CD4-positive, alpha-beta T cell (primary cell): Measurements from ENCODE around the gene ATP6AP2. TPM values are rescaled to one million over a fixed set of nuclear protein-coding genes. Genes with fewer than 3 reads are reported as not detected.

Experiments
- ATAC-seq: fragments of 200-7000 bp; cut with Tn5 transposase; one replicate; pipeline ENCODE4 v1.10.0; 2022; ENCODE audit warnings: mild to moderate bottlenecking; ENCODE audit not compliant: poor library complexity
- CTCF ChIA-PET: fragments of 350-600 bp; sonication (Branson Sonifier 250); formaldehyde crosslinking; loops from one replicate; lab custom pipeline; 2021; ENCODE audit warnings: antibody characterized with exemption, inconsistent platforms; lab: Charles Lee
- POLR2A ChIA-PET: fragments of 350-600 bp; sonication (Branson Sonifier 250); formaldehyde crosslinking; loops from one replicate; lab custom pipeline; 2021; ENCODE audit warnings: antibody characterized with exemption, inconsistent platforms; lab: Charles Lee
- DNase-seq, 14 experiments: peaks; one replicate each; pipeline ENCODE4 v3.0.0-alpha.2; 2013 to 2020; ENCODE audit warnings: mixed read lengths in 2 of 14
- H3K27ac ChIP-seq, 2 donors: one replicate each; pipeline versions ENCODE4 v1.5.1 to v1.7.0; 2013; ENCODE audit warnings: low read length in 2 of 2, low read depth in 1 of 2, mild to moderate bottlenecking in 1 of 2
- H3K27me3 ChIP-seq, 2 experiments: 1 replicate in 1 of 2; 2 replicates in 1 of 2; pipeline versions ENCODE4 v1.6.1 to v1.7.0; 2013; ENCODE audit warnings: low read length in 2 of 2, control low read depth in 1 of 2, mild to moderate bottlenecking in 1 of 2, moderate library complexity in 1 of 2; ENCODE audit not compliant: insufficient read depth in 2 of 2, control insufficient read depth in 1 of 2
- H3K36me3 ChIP-seq: one replicate; pipeline ENCODE4 v1.6.1; 2013; ENCODE audit warnings: low read length, control low read depth; ENCODE audit not compliant: insufficient read depth
- H3K4me1 ChIP-seq: one replicate; pipeline ENCODE4 v1.6.1; 2013; ENCODE audit warnings: low read length, control low read depth; ENCODE audit not compliant: insufficient read depth
- H3K4me3 ChIP-seq: one replicate; pipeline ENCODE4 v1.5.1; 2013; ENCODE audit warnings: mild to moderate bottlenecking, low read length, moderate library complexity
- H3K9me3 ChIP-seq, 2 experiments: 1 replicate in 1 of 2; 2 replicates in 1 of 2; pipeline versions ENCODE4 v1.6.1 to v1.7.0; 2013; ENCODE audit warnings: low read length in 2 of 2, mild to moderate bottlenecking in 2 of 2, control low read depth in 1 of 2, moderate library complexity in 1 of 2; ENCODE audit not compliant: control insufficient read depth in 1 of 2, insufficient read depth in 1 of 2
- H3K27ac Mint-ChIP-seq: one replicate; pipeline ENCODE4 v1.8.0; 2020; ENCODE audit warnings: mixed read lengths
- H3K27me3 Mint-ChIP-seq: one replicate; pipeline ENCODE4 v1.8.0; 2021; ENCODE audit warnings: mixed read lengths
- H3K36me3 Mint-ChIP-seq: one replicate; pipeline ENCODE4 v1.8.0; 2021; ENCODE audit warnings: low read depth, mixed read lengths
- H3K4me1 Mint-ChIP-seq: one replicate; pipeline ENCODE4 v1.8.0; 2021; ENCODE audit warnings: low read depth, mixed read lengths
- H3K4me3 Mint-ChIP-seq: one replicate; pipeline ENCODE4 v1.8.0; 2020; ENCODE audit warnings: mild to moderate bottlenecking, mixed read lengths
- H3K9me3 Mint-ChIP-seq: one replicate; pipeline ENCODE4 v1.8.0; 2020; ENCODE audit warnings: mixed read lengths
- intact Hi-C, 2 experiments: fragments of 100-400 bp; cut with DNase I in 1 of 2; cut with micrococcal nuclease in 1 of 2; formaldehyde crosslinking; loops; one replicate each; pipeline versions ENCODE4 v1.15.1 to v1.9.0; 2023 to 2025; cut with DNase I, micrococcal nuclease
- total RNA-seq, 174 experiments: library from RNA in 2 of 174; stranded (reverse) in 2 of 174; gene quantifications; one replicate each; pipeline ENCODE4 v1.2.3 and lab custom pipeline; 2021 to 2026
- TF ChIP-seq, protein P1 (sequence below): fragments of 200-600 bp; IDR thresholded peaks from one replicate; pipeline ENCODE4 v1.8.0; 2022; ENCODE audit warnings: antibody characterized with exemption, mild to moderate bottlenecking

The ATP6AP2 gene
- total RNA-seq, 2 experiments from 2014 or later, result 73.8 to 78.7 TPM

DNA sequence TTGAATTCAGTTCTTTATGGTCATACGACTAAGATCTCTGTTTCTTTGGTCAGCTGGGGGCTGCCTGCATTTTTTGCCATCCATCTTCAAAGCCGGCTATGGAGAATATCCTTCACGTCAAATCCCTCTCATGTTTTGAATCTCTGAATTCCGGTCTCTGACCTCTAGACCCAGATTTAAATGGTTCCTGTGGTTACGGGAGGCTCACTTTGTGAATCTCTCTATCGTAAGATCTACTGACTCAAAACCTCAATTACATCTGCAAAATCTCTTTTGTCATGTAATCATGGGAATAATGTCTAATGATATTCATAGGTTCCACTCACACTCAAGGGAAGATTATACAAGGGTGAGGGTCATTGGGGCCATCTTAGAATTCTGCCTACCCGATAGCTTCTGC, 36.8 kb downstream of the ATP6AP2 start:
- no peaks in the 10 kb centered on the region for H3K36me3 Mint-ChIP-seq
- ChIA-PET POLR2A (no interaction called here), CTCF (interaction anchor here (0.9 kb wide), 1 partner anchor 240 kb away, joined by 3 read pairs; no protein-coding TSS in a partner anchor)
- TF ChIP-seq, protein P1, sequence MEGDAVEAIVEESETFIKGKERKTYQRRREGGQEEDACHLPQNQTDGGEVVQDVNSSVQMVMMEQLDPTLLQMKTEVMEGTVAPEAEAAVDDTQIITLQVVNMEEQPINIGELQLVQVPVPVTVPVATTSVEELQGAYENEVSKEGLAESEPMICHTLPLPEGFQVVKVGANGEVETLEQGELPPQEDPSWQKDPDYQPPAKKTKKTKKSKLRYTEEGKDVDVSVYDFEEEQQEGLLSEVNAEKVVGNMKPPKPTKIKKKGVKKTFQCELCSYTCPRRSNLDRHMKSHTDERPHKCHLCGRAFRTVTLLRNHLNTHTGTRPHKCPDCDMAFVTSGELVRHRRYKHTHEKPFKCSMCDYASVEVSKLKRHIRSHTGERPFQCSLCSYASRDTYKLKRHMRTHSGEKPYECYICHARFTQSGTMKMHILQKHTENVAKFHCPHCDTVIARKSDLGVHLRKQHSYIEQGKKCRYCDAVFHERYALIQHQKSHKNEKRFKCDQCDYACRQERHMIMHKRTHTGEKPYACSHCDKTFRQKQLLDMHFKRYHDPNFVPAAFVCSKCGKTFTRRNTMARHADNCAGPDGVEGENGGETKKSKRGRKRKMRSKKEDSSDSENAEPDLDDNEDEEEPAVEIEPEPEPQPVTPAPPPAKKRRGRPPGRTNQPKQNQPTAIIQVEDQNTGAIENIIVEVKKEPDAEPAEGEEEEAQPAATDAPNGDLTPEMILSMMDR, result no peak
- no peak for DNase-seq
- H3K27ac ChIP-seq, result no peak overlapping the region
- no peak overlapping the region for H3K4me3 ChIP-seq
- H3K4me3 Mint-ChIP-seq, result no peak overlapping the region
- H3K27ac Mint-ChIP-seq, result no peak overlapping the region
- no peaks in the 10 kb centered on the region for H3K9me3 ChIP-seq
- intact Hi-C loops, result no loop called here
- no peaks in the 10 kb centered on the region for H3K4me1 Mint-ChIP-seq
- ATAC-seq, result no peak
- H3K27me3 Mint-ChIP-seq, result no peaks in the 10 kb centered on the region
- H3K9me3 Mint-ChIP-seq, result no peaks in the 10 kb centered on the region
- H3K27me3 ChIP-seq, result no peaks in the 10 kb centered on the region
- H3K36me3 ChIP-seq, result no peaks in the 10 kb centered on the region
- H3K4me1 ChIP-seq, result no peaks in the 10 kb centered on the region

- ChIA-PET POLR2A (no interaction called here), CTCF (no interaction called here)
- Mint-ChIP-seq H3K27ac (no peak overlapping the region), H3K36me3 (peaks cover 5% of the 10 kb centered on the region), H3K27me3 (no peaks in the 10 kb centered on the region), H3K4me3 (no peak overlapping the region), H3K9me3 (no peaks in the 10 kb centered on the region), H3K4me1 (no peaks in the 10 kb centered on the region)
- DNase-seq (no peak), ATAC-seq (no peak)
- no peak overlapping the region for H3K4me3 ChIP-seq
- H3K36me3 ChIP-seq, result peaks cover 5% of the 10 kb centered on the region
- peaks cover 0 to 11% of the 10 kb centered on the region in 2 experiments for H3K9me3 ChIP-seq
- no peaks in the 10 kb centered on the region for H3K27me3 ChIP-seq
- intact Hi-C loops, result no loop called here
- TF ChIP-seq, protein P1, result no peak
- no peaks in the 10 kb centered on the region for H3K4me1 ChIP-seq
- H3K27ac ChIP-seq, result no peak overlapping the region
Observed at GRCh38 chrX:40622479-40623138, 41.8 kb downstream of the ATP6AP2 start.

DNA sequence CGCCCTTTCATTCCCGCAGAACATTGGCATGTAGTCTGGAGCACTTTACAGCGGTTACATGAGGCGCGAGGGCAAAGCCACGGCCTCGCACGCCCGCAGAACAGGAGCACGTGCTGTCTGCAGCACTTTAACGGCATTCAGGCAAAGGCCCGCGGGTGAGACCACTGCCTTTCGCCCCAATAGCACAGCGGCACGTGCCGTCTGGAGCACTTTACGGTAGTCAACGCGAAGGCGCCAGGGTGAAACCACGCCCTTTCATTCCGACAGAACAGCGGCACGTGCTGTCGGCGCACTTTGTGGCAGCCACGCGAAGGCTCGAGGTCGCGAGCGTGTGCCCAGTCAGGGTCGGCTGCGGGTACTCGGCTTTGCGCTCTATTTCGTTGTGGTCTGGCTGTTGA, 42.4 kb downstream of the ATP6AP2 start, which contains the start of gene MPC1L:
Gene MPC1L (plus strand): TSS at position 290 of the 398 bp plus-strand sequence. CDS start 138 bp downstream, outside the sequence.
- TF ChIP-seq, protein P1, result no peak
- H3K4me3 Mint-ChIP-seq, result no peak within 1 kb of the TSS
- Histone ChIP-seq H3K36me3 (peaks cover 8% of the 10 kb centered on the region), H3K9me3 (peaks cover 0 to 11% of the 10 kb centered on the region in 2 experiments), H3K4me3 (no peak within 1 kb of the TSS), H3K4me1 (no peaks in the 10 kb centered on the region), H3K27ac (no peak within 1 kb of the TSS), H3K27me3 (no peaks in the 10 kb centered on the region)
- intact Hi-C loops, result no loop called here
- peaks cover 10% of the 10 kb centered on the region for H3K36me3 Mint-ChIP-seq
- H3K9me3 Mint-ChIP-seq, result no peaks in the 10 kb centered on the region
- no peaks in the 10 kb centered on the region for H3K27me3 Mint-ChIP-seq
- ChIA-PET POLR2A (no interaction called here), CTCF (no interaction called here)
- no peak for DNase-seq
- H3K4me1 Mint-ChIP-seq, result no peaks in the 10 kb centered on the region
- no peak for ATAC-seq
- no peak within 1 kb of the TSS for H3K27ac Mint-ChIP-seq
